GM23338 (cell line): ENCODE results near the gene KPNA6. TPM values are rescaled to one million over a fixed set of nuclear protein-coding genes. Genes with fewer than 3 reads are reported as not detected.

ENCODE experiments used
- ATAC-seq: fragments of 200-7000 bp; cut with Tn5 transposase; 3 replicates; pipeline ENCODE4 v1.9.1; 2020
- DNase-seq: peaks from one replicate; pipeline ENCODE4 v3.0.0-alpha.2; 2015; ENCODE audit warnings: low spot score
- H2AFZ ChIP-seq: fragments of 200-600 bp; sonication (generic); 2 replicates; pipeline ENCODE4 v1.8.0; 2016; ENCODE audit warnings: antibody characterized with exemption, mild to moderate bottlenecking, moderate library complexity
- H3F3A ChIP-seq: fragments of 200-600 bp; sonication (generic); replicated peaks from 2 replicates; pipeline ENCODE4 v1.8.0; 2017; ENCODE audit warnings: antibody characterized with exemption, mixed run types, low read depth
- H3K27ac ChIP-seq: fragments of 200-600 bp; sonication (generic); 2 replicates; pipeline ENCODE4 v1.6.1; 2016; ENCODE audit warnings: low read depth
- H3K27me3 ChIP-seq: fragments of 200-600 bp; sonication (generic); 2 replicates; pipeline ENCODE4 v1.8.0; 2016; ENCODE audit warnings: mild to moderate bottlenecking, mixed run types, moderate library complexity; ENCODE audit not compliant: insufficient read depth
- H3K36me3 ChIP-seq: fragments of 200-600 bp; sonication (generic); 2 replicates; pipeline ENCODE4 v1.8.0; 2016; ENCODE audit warnings: mild to moderate bottlenecking; ENCODE audit not compliant: insufficient read depth
- H3K4me1 ChIP-seq: fragments of 200-600 bp; sonication (generic); 2 replicates; pipeline ENCODE4 v1.8.0; 2016; ENCODE audit warnings: mild to moderate bottlenecking, moderate library complexity; ENCODE audit not compliant: insufficient read depth
- H3K4me2 ChIP-seq: fragments of 200-600 bp; sonication (generic); 2 replicates; pipeline ENCODE4 v1.7.1; 2017; ENCODE audit warnings: mixed run types
- H3K4me3 ChIP-seq: fragments of 200-600 bp; sonication (generic); 2 replicates; pipeline ENCODE4 v1.6.1; 2016; ENCODE audit warnings: mixed run types
- H3K79me2 ChIP-seq: fragments of 200-600 bp; sonication (generic); replicated peaks from 2 replicates; pipeline ENCODE4 v1.8.0; 2017; ENCODE audit warnings: mild to moderate bottlenecking; ENCODE audit not compliant: insufficient read depth
- H3K9me2 ChIP-seq: fragments of 200-600 bp; sonication (generic); 2 replicates; pipeline ENCODE4 v1.8.0; 2017; ENCODE audit not compliant: insufficient read depth
- H4K20me1 ChIP-seq: fragments of 200-600 bp; sonication (generic); replicated peaks from 2 replicates; pipeline ENCODE4 v1.8.0; 2017; ENCODE audit warnings: mild to moderate bottlenecking; ENCODE audit not compliant: insufficient read depth
- H3K27ac Mint-ChIP-seq: 2 replicates; pipeline ENCODE4 v1.8.0; 2020; ENCODE audit warnings: inconsistent platforms, mild to moderate bottlenecking, moderate library complexity, mixed read lengths
- H3K27me3 Mint-ChIP-seq: 3 replicates; pipeline ENCODE4 v1.8.0; 2022; ENCODE audit warnings: low read depth, mild to moderate bottlenecking, moderate library complexity, mixed read lengths, inconsistent platforms; ENCODE audit not compliant: insufficient read depth, poor library complexity
- H3K36me3 Mint-ChIP-seq: 3 replicates; pipeline ENCODE4 v1.8.0; 2021; ENCODE audit warnings: low read depth, mild to moderate bottlenecking, inconsistent platforms, moderate library complexity, mixed read lengths
- H3K4me1 Mint-ChIP-seq: 3 replicates; pipeline ENCODE4 v1.8.0; 2020; ENCODE audit warnings: mild to moderate bottlenecking, inconsistent platforms, mixed read lengths
- H3K4me3 Mint-ChIP-seq: 3 replicates; pipeline ENCODE4 v1.8.0; 2021; ENCODE audit warnings: moderate library complexity, mild to moderate bottlenecking, inconsistent platforms, mixed read lengths
- H3K9me3 Mint-ChIP-seq: 3 replicates; pipeline ENCODE4 v1.8.0; 2020; ENCODE audit warnings: moderate library complexity, mild to moderate bottlenecking, inconsistent platforms, mixed read lengths
- CREB1 ChIP-seq: fragments of 250-450 bp; sonication (Bioruptor Pico); IDR thresholded peaks from 2 replicates; pipeline ENCODE4 v1.5.0; 2020; ENCODE audit warnings: low read depth, mild to moderate bottlenecking, moderate library complexity
- CTCF ChIP-seq, 2 experiments: fragments of 200-600 bp in 1 of 2; sonication (generic) in 1 of 2; conservative IDR thresholded peaks; 2 replicates each; pipeline versions ENCODE4 v1.5.1 to v1.6.1; 2016 to 2017; ENCODE audit warnings: antibody characterized with exemption in 2 of 2, low read depth in 2 of 2, mild to moderate bottlenecking in 2 of 2, moderate library complexity in 1 of 2
- ETS1 ChIP-seq: IDR thresholded peaks from 2 replicates; pipeline ENCODE4 v1.6.1; 2016; ENCODE audit warnings: antibody characterized with exemption
- EZH2 ChIP-seq: fragments of 200-600 bp; sonication (generic); IDR thresholded peaks from one replicate; pipeline ENCODE4 v1.8.0; 2017; ENCODE audit warnings: antibody characterized with exemption, mild to moderate bottlenecking, low read depth; ENCODE audit not compliant: unreplicated experiment
- EZH2phosphoT487 ChIP-seq: fragments of 200-600 bp; sonication (generic); IDR thresholded peaks from one replicate; pipeline ENCODE4 v1.8.1; 2018; ENCODE audit warnings: antibody characterized with exemption; ENCODE audit not compliant: unreplicated experiment
- JUNB ChIP-seq: IDR thresholded peaks from one replicate; pipeline ENCODE4 v1.6.1; 2016; ENCODE audit warnings: antibody characterized with exemption; ENCODE audit not compliant: unreplicated experiment
- NANOG ChIP-seq: IDR thresholded peaks from 2 replicates; pipeline ENCODE4 v1.6.1; 2016; ENCODE audit warnings: antibody characterized with exemption, borderline replicate concordance
- POLR2AphosphoS5 ChIP-seq: IDR thresholded peaks from 2 replicates; pipeline ENCODE4 v1.6.1; 2016; ENCODE audit warnings: antibody characterized with exemption, low read depth
- REST ChIP-seq: IDR thresholded peaks from one replicate; pipeline ENCODE4 v1.6.1; 2018; ENCODE audit warnings: antibody characterized with exemption; ENCODE audit not compliant: unreplicated experiment
- STAT1 ChIP-seq: IDR thresholded peaks from one replicate; pipeline ENCODE4 v1.6.1; 2016; ENCODE audit warnings: antibody characterized with exemption; ENCODE audit not compliant: unreplicated experiment
- ZNF114 ChIP-seq: fragments of 250-450 bp; sonication (Bioruptor Pico); IDR thresholded peaks from 2 replicates; pipeline ENCODE4 v1.5.0; 2020; ENCODE audit warnings: mild to moderate bottlenecking, moderate library complexity
- ZNF331 ChIP-seq: fragments of 250-450 bp; sonication (Bioruptor Pico); IDR thresholded peaks from 2 replicates; pipeline ENCODE4 v1.5.0; 2020; ENCODE audit warnings: low read depth, mild to moderate bottlenecking, moderate library complexity
- ZNF462 ChIP-seq: fragments of 250-450 bp; sonication (Bioruptor Pico); IDR thresholded peaks from 2 replicates; pipeline ENCODE4 v1.5.0; 2020; ENCODE audit warnings: mild to moderate bottlenecking, moderate library complexity
- polyA plus RNA-seq: library from polyadenylated mRNA; unstranded; fragments of >200 nt; fragmentation: Nextera tagmentation; extraction: Ambion mirVana; gene quantifications from 2 replicates; pipeline ENCODE4 v1.2.1, GENCODE V29; 2016
- total RNA-seq: library from RNA; depleted of rRNA; stranded (reverse); fragments of >200 nt; shearing (Covaris generic); gene quantifications from 2 replicates; pipeline ENCODE4 v1.2.3, GENCODE V29; 2014

Gene KPNA6
- total and polyA plus RNA-seq, 2 experiments from 2014 or later, result 28.6 to 72.2 TPM

- H3K36me3 ChIP-seq, result peaks cover 16% of the 10 kb centered on the region
- peaks cover 30% of the 10 kb centered on the region for H3K4me1 ChIP-seq
- no peaks in the 10 kb centered on the region for H3K79me2 ChIP-seq
- peaks cover 4% of the 10 kb centered on the region for H4K20me1 ChIP-seq
- ATAC-seq (peak; percentile 9), DNase-seq (no peak)
- peak overlapping the region; percentile 69 for H3K4me3 ChIP-seq
- Mint-ChIP-seq H3K4me1 (peaks cover 42% of the 10 kb centered on the region), H3K27ac (no peak overlapping the region), H3K4me3 (peak overlapping the region; percentile 70), H3K36me3 (peaks cover 37% of the 10 kb centered on the region), H3K27me3 (peaks cover 38% of the 10 kb centered on the region), H3K9me3 (peaks cover 2% of the 10 kb centered on the region; the same call in 2 of the 3 replicates)
- TF ChIP-seq CTCF (conservative IDR thresholded peaks at IDR 0.05; ENCODE audit: low read depth in 2 of 2), result no peak
- TF ChIP-seq NANOG, result no peak
- no peak for TF ChIP-seq ZNF114 (CRISPR knock-in tag)
- TF ChIP-seq EZH2, result no peak
- no peak for TF ChIP-seq ZNF462 (CRISPR knock-in tag)
- TF ChIP-seq EZH2phosphoT487, result no peak
- TF ChIP-seq ZNF331 (CRISPR knock-in tag), result no peak
- no peak for TF ChIP-seq REST
- TF ChIP-seq POLR2AphosphoS5, result no peak
- no peak for TF ChIP-seq CREB1 (CRISPR knock-in tag)
- TF ChIP-seq ETS1, result no peak
- TF ChIP-seq JUNB, result no peak
- TF ChIP-seq STAT1, result no peak
- no peaks in the 10 kb centered on the region for H3K9me2 ChIP-seq
- no peak overlapping the region for H3K27ac ChIP-seq
- peaks cover 37% of the 10 kb centered on the region; the same call in 1 of the 2 replicates for H3F3A ChIP-seq
- H2AFZ ChIP-seq, result no peak overlapping the region
- H3K4me2 ChIP-seq, result peak overlapping the region; percentile 96
- H3K27me3 ChIP-seq, result peaks cover 26% of the 10 kb centered on the region
Observed at GRCh38 chr1:32199717-32200072, 91.8 kb downstream of the KPNA6 start.
